A549 (cell line): ENCODE results near the gene NPSR1. TPM values are rescaled to one million over a fixed set of nuclear protein-coding genes. Genes with fewer than 3 reads are reported as not detected.

Experiments
- ATAC-seq, 2 experiments: fragments of 200-7000 bp in 1 of 2; fragments of >200 bp in 1 of 2; cut with Nextera tagmentation in 1 of 2; cut with Tn5 transposase in 1 of 2; 3 replicates each; pipeline versions ENCODE4 v1.8.0 to v1.9.1; 2018 to 2020; ENCODE audit warnings: mild to moderate bottlenecking in 1 of 2, moderate library complexity in 1 of 2
- CTCF ChIA-PET: fragments of 300-600 bp; sonication (Branson Sonifier 250); formaldehyde crosslinking; extraction: SDS; loops from one replicate; lab custom pipeline; 2021; ENCODE audit warnings: antibody characterized with exemption, inconsistent platforms; lab: Yijun Ruan, JAX
- POLR2A ChIA-PET: fragments of 350-600 bp; formaldehyde crosslinking; extraction: SDS; loops from one replicate; lab custom pipeline; 2021; ENCODE audit warnings: antibody characterized with exemption, inconsistent platforms; lab: Yijun Ruan, JAX
- DNase-seq, 2 experiments: peaks; one replicate each; pipeline versions ENCODE4 v3.0.0 to v3.0.0-alpha.2; 2011 to 2016; ENCODE audit warnings: low read depth in 1 of 2, low spot score in 1 of 2
- FAIRE-seq: peaks from 2 replicates; lab custom pipeline; 2011; peaks lifted over from hg19 to GRCh38; lab: Jason Lieb, UNC
- H3K27ac ChIP-seq, 2 experiments: fragments of >200 bp; sonication (Bioruptor Twin); formaldehyde crosslinking; 3 replicates each; pipeline ENCODE4 v1.5.1; 2016 to 2017
- H3K4me1 ChIP-seq: fragments of >200 bp; sonication (Bioruptor Twin); formaldehyde crosslinking; 3 replicates; pipeline ENCODE4 v1.6.1; 2016
- H3K4me2 ChIP-seq: fragments of >200 bp; sonication (Bioruptor Twin); formaldehyde crosslinking; 3 replicates; pipeline ENCODE4 v1.6.1; 2016
- H3K4me3 ChIP-seq: fragments of >200 bp; sonication (Bioruptor Twin); formaldehyde crosslinking; 3 replicates; pipeline ENCODE4 v1.5.1; 2016
- H3K9me3 ChIP-seq: fragments of >200 bp; sonication (Bioruptor Twin); formaldehyde crosslinking; 3 replicates; pipeline ENCODE4 v1.6.1; 2016
- BCL3 ChIP-seq: fragments of >200 bp; sonication (Bioruptor Twin); formaldehyde crosslinking; IDR thresholded peaks from 3 replicates; pipeline ENCODE4 v1.6.1; 2016
- BHLHE40 ChIP-seq: IDR thresholded peaks from 2 replicates; pipeline ENCODE4 v1.6.1; 2012; ENCODE audit warnings: low read depth, low read length, inconsistent platforms
- CTCF ChIP-seq: fragments of >200 bp; sonication (Bioruptor Twin); formaldehyde crosslinking; IDR thresholded peaks from 3 replicates; pipeline ENCODE4 v1.5.1; 2016
- EHF ChIP-seq: fragments of 250-450 bp; sonication (Bioruptor Pico); IDR thresholded peaks from 2 replicates; pipeline ENCODE4 v1.5.0; 2020; ENCODE audit warnings: mild to moderate bottlenecking
- EP300 ChIP-seq, 2 experiments: fragments of >200 bp; sonication (Bioruptor Twin); formaldehyde crosslinking; IDR thresholded peaks; 2 replicates in 1 of 2; 3 replicates in 1 of 2; pipeline ENCODE4 v1.6.1; 2016 to 2017
- ESRRA ChIP-seq: fragments of 150-350 bp; IDR thresholded peaks from 2 replicates; pipeline ENCODE4 v1.6.1; 2014; ENCODE audit warnings: mild to moderate bottlenecking, low read length, borderline replicate concordance
- HDAC2 ChIP-seq: fragments of 200-600 bp; sonication (generic); IDR thresholded peaks from 2 replicates; pipeline ENCODE4 v1.6.1; 2016
- HES2 ChIP-seq: fragments of >200 bp; sonication (Bioruptor Twin); formaldehyde crosslinking; IDR thresholded peaks from 2 replicates; pipeline ENCODE4 v1.6.1; 2016
- HOXB13 ChIP-seq: fragments of 250-450 bp; sonication (Bioruptor Pico); IDR thresholded peaks from 2 replicates; pipeline ENCODE4 v1.5.0; 2020; ENCODE audit warnings: low read depth, mild to moderate bottlenecking, moderate library complexity
- HOXB5 ChIP-seq: fragments of 250-450 bp; sonication (Bioruptor Pico); IDR thresholded peaks from 2 replicates; pipeline ENCODE4 v1.5.0; 2020; ENCODE audit warnings: mild to moderate bottlenecking, moderate library complexity
- KDM5A ChIP-seq: fragments of 200-600 bp; sonication (generic); IDR thresholded peaks from 2 replicates; pipeline ENCODE4 v1.6.1; 2016; ENCODE audit warnings: antibody characterized with exemption, mild to moderate bottlenecking
- MAFK ChIP-seq: fragments of 450-650 bp; IDR thresholded peaks from 2 replicates; pipeline ENCODE4 v1.6.1; 2014; ENCODE audit not compliant: partially characterized antibody
- MYC ChIP-seq: IDR thresholded peaks from 2 replicates; pipeline ENCODE4 v1.6.1; 2012; ENCODE audit warnings: mild to moderate bottlenecking, inconsistent platforms, low read length, improper control_type of control experiment, borderline replicate concordance
- POLR2A ChIP-seq: IDR thresholded peaks from 2 replicates; pipeline ENCODE4 v1.6.1; 2012; ENCODE audit warnings: mild to moderate bottlenecking, low read length
- POLR2AphosphoS2 ChIP-seq: conservative IDR thresholded peaks from 2 replicates; pipeline ENCODE4 v1.6.1; 2012; ENCODE audit warnings: low read length, improper control_type of control experiment, inconsistent platforms
- RAD21 ChIP-seq, 2 experiments: fragments of >200 bp in 1 of 2; sonication (Bioruptor Twin) in 1 of 2; formaldehyde crosslinking in 1 of 2; IDR thresholded peaks in 1 of 2; conservative IDR thresholded peaks in 1 of 2; 2 replicates in 1 of 2; 3 replicates in 1 of 2; pipeline ENCODE4 v1.6.1; 2012 to 2018; ENCODE audit warnings: inconsistent platforms in 1 of 2
- REST ChIP-seq: fragments of 200-600 bp; sonication (generic); IDR thresholded peaks from 2 replicates; pipeline ENCODE4 v1.6.1; 2016; ENCODE audit warnings: antibody characterized with exemption, mild to moderate bottlenecking, moderate library complexity
- RNF2 ChIP-seq: fragments of 200-600 bp; sonication (generic); IDR thresholded peaks from 2 replicates; pipeline ENCODE4 v1.6.1; 2016; ENCODE audit warnings: low read depth, mild to moderate bottlenecking, antibody characterized with exemption, moderate library complexity, borderline replicate concordance
- SREBF2 ChIP-seq: fragments of 450-650 bp; IDR thresholded peaks from 2 replicates; pipeline ENCODE4 v1.6.1; 2014; ENCODE audit warnings: mild to moderate bottlenecking, moderate library complexity
- TFCP2L1 ChIP-seq: fragments of 250-450 bp; sonication (Bioruptor Pico); IDR thresholded peaks from 2 replicates; pipeline ENCODE4 v1.5.0; 2021; ENCODE audit warnings: mild to moderate bottlenecking
- USF2 ChIP-seq: fragments of 450-650 bp; IDR thresholded peaks from 2 replicates; pipeline ENCODE4 v1.6.1; 2014; ENCODE audit warnings: antibody characterized with exemption
- ZNF302 ChIP-seq: fragments of 250-450 bp; sonication (Bioruptor Pico); IDR thresholded peaks from 2 replicates; pipeline ENCODE4 v1.9.0; 2021; ENCODE audit warnings: inconsistent platforms, mild to moderate bottlenecking, moderate library complexity
- WGBS: methylation state at CpG from one replicate; pipeline ENCODE4 v1.1.6; 2017; ENCODE audit errors: missing lambda C conversion rate; 5-methylcytosine and 5-hydroxymethylcytosine counted together
- polyA plus RNA-seq, 4 experiments: library from polyadenylated mRNA; depleted of rRNA in 3 of 4; stranded (reverse); fragments of >200 nt; fragmentation: RNase III in 1 of 4; extraction: RNeasy Plus Mini Kit Qiagen cat#74134 plus additional on column Dnase treatment in 1 of 4; gene quantifications; 2 replicates in 3 of 4; 3 replicates in 1 of 4; pipeline ENCODE4 v1.2.3, GENCODE V29; 2011 to 2017
- TF ChIP-seq, protein P1 (sequence below): IDR thresholded peaks from 2 replicates; pipeline ENCODE4 v1.6.1; 2012

NPSR1 gene
- polyA plus RNA-seq, 2 of the 4 experiments (the other 2 are of a cell fraction) = not detected

GRCh38 chr7:34841326-34841725 lies 183.3 kb downstream of the NPSR1 start:
- POLR2A ChIA-PET = no interaction called here
- TF ChIP-seq POLR2AphosphoS2 = no peak
- TF ChIP-seq EP300 (IDR thresholded peaks at IDR 0.05) = no peak
- TF ChIP-seq BCL3 = no peak
- no peak for TF ChIP-seq MYC
- TF ChIP-seq, protein P1, sequence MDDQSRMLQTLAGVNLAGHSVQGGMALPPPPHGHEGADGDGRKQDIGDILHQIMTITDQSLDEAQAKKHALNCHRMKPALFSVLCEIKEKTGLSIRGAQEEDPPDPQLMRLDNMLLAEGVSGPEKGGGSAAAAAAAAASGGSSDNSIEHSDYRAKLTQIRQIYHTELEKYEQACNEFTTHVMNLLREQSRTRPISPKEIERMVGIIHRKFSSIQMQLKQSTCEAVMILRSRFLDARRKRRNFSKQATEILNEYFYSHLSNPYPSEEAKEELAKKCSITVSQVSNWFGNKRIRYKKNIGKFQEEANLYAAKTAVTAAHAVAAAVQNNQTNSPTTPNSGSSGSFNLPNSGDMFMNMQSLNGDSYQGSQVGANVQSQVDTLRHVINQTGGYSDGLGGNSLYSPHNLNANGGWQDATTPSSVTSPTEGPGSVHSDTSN = no peak
- no peak for TF ChIP-seq KDM5A
- TF ChIP-seq BHLHE40 = no peak
- TF ChIP-seq USF2 = no peak
- TF ChIP-seq ESRRA = no peak
- TF ChIP-seq SREBF2 = no peak
- no peak for TF ChIP-seq ZNF302 (CRISPR knock-in tag)
- DNase-seq (no peak), ATAC-seq (no peak), FAIRE-seq (no peak)
- Histone ChIP-seq H3K4me2 (no peak overlapping the region), H3K9me3 (no peaks in the 10 kb centered on the region), H3K27ac (no peak overlapping the region), H3K4me1 (peaks cover 19% of the 10 kb centered on the region), H3K4me3 (no peak overlapping the region)
- WGBS = 76% methylated on average over 4 of the region's 4 CpGs
- CTCF ChIA-PET = no interaction called here

GRCh38 chr7:34842782-34843181 lies 184.8 kb downstream of the NPSR1 start:
- WGBS = 81% methylated on average over 6 of the region's 6 CpGs
- Histone ChIP-seq H3K27ac (no peak overlapping the region), H3K9me3 (no peaks in the 10 kb centered on the region), H3K4me3 (no peak overlapping the region), H3K4me2 (no peak overlapping the region), H3K4me1 (peaks cover 12% of the 10 kb centered on the region)
- FAIRE-seq (no peak), ATAC-seq (no peak), DNase-seq (no peak)
- TF ChIP-seq HDAC2 (no peak), POLR2A (no peak), KDM5A (no peak), USF2 (no peak), MAFK (no peak), TFCP2L1 (CRISPR knock-in tag) (no peak), EHF (CRISPR knock-in tag) (no peak), HOXB5 (CRISPR knock-in tag) (no peak), HES2 (no peak), CTCF (no peak), REST (no peak), HOXB13 (CRISPR knock-in tag) (no peak), MYC (no peak), RNF2 (no peak), ESRRA (no peak), RAD21 (conservative IDR thresholded peaks at IDR 0.05 in 1 of 2, IDR thresholded peaks at IDR 0.05 in 1 of 2) (no peak)
- TF ChIP-seq, protein P1 = no peak
- ChIA-PET POLR2A (no interaction called here), CTCF (no interaction called here)
